ENCODE measurements around the gene PRRC1.
A peak's percentile ranks its signal among the peaks of the same experiment; 100 is the strongest.
"Not testable (repeated sequence)": the region's sequence is repeated elsewhere in the genome, so short reads cannot be mapped to it uniquely, and the experiment has no call there.

Gene PRRC1

GRCh38 chr5:127549551-127549950, 32.1 kb downstream of the PRRC1 start:
- no peak for DNase-seq

- no peak for DNase-seq
Observed at GRCh38 chr5:127550652-127551409, 33.4 kb downstream of the PRRC1 start.

GRCh38 chr5:127551410-127552041, 34.1 kb downstream of the PRRC1 start:
- no peak for DNase-seq

- DNase-seq, result no peak
Observed at GRCh38 chr5:127555826-127556225, 38.4 kb downstream of the PRRC1 start.

GRCh38 chr5:127556609-127557334, 39.3 kb downstream of the PRRC1 start:
- DNase-seq, result no peak

GRCh38 chr5:127558273-127558672, 40.8 kb downstream of the PRRC1 start:
- DNase-seq, result no peak

GRCh38 chr5:127561254-127561653, 43.8 kb downstream of the PRRC1 start:
- DNase-seq, result no peak

GRCh38 chr5:127562252-127562651, 44.8 kb downstream of the PRRC1 start:
- no peak for DNase-seq

GRCh38 chr5:127563136-127563535, 45.7 kb downstream of the PRRC1 start:
- DNase-seq, result no peak

- peak; percentile 2 for DNase-seq
Observed at GRCh38 chr5:127564002-127564769, 46.7 kb downstream of the PRRC1 start.

GRCh38 chr5:127565586-127566270, 48.3 kb downstream of the PRRC1 start:
- no peak for DNase-seq

GRCh38 chr5:127567026-127567768, 49.8 kb downstream of the PRRC1 start:
- DNase-seq, result no peak

- DNase-seq, result no peak
Observed at GRCh38 chr5:127568166-127568565, 50.7 kb downstream of the PRRC1 start.

GRCh38 chr5:127569471-127569870, 52.0 kb downstream of the PRRC1 start:
- not testable (repeated sequence) for DNase-seq

GRCh38 chr5:127571314-127572131, 54.1 kb downstream of the PRRC1 start:
- no peak for DNase-seq

GRCh38 chr5:127572930-127573329, 55.5 kb downstream of the PRRC1 start:
- no peak for DNase-seq

GRCh38 chr5:127574852-127575679, 57.6 kb downstream of the PRRC1 start:
- no peak for DNase-seq

- no peak for DNase-seq
Observed at GRCh38 chr5:127577458-127577857, 60.0 kb downstream of the PRRC1 start.

- no peak for DNase-seq
Observed at GRCh38 chr5:127580731-127581130, 63.3 kb downstream of the PRRC1 start.

GRCh38 chr5:127581450-127581849, 64.0 kb downstream of the PRRC1 start:
- DNase-seq, result no peak

Measured in stimulated activated CD4-positive, alpha-beta T cell treated with anti-CD3 and anti-CD28 coated beads, Interleukin-12 subunit alpha, Interleukin-12 subunit beta, amount 100 ng/mL, for 4 hours (primary cell).